ENCODE results near the gene GLRX.

- TF ChIP-seq NR3C1 (IDR thresholded peaks at IDR 0.05) (no peak), ELK1 (IDR thresholded peaks at IDR 0.05; ENCODE audit: low read depth, low read length) (no peak), POLR2A (IDR thresholded peaks at IDR 0.05; ENCODE audit: low read length) (no peak), CTCF (IDR thresholded peaks at IDR 0.05) (no peak), KDM1A (IDR thresholded peaks at IDR 0.05; ENCODE audit: low read depth) (no peak), MAZ (IDR thresholded peaks at IDR 0.05; ENCODE audit: borderline replicate concordance, low read depth, low read length) (no peak), CHD2 (IDR thresholded peaks at IDR 0.05; ENCODE audit: low read length, partially characterized antibody) (no peak), RAD21 (conservative IDR thresholded peaks at IDR 0.05 in 1 of 2, IDR thresholded peaks at IDR 0.05 in 1 of 2) (no peak)
Observed at GRCh38 chr5:95803271-95804148, 19.0 kb downstream of the GLRX start.

All from A549 (cell line).